NB4 (cell line): ENCODE results near the gene TMEM156.

Experiments used
- POLR2A ChIP-seq: IDR thresholded peaks from 2 replicates; pipeline ENCODE4 v1.6.1; 2011; ENCODE audit warnings: mild to moderate bottlenecking; ENCODE audit not compliant: insufficient read length; ENCODE audit errors: extremely low read depth
- TF ChIP-seq, protein P1 (sequence below): IDR thresholded peaks from one replicate; pipeline ENCODE4 v1.5.1; 2012; ENCODE audit warnings: low read depth, low read length

DNA sequence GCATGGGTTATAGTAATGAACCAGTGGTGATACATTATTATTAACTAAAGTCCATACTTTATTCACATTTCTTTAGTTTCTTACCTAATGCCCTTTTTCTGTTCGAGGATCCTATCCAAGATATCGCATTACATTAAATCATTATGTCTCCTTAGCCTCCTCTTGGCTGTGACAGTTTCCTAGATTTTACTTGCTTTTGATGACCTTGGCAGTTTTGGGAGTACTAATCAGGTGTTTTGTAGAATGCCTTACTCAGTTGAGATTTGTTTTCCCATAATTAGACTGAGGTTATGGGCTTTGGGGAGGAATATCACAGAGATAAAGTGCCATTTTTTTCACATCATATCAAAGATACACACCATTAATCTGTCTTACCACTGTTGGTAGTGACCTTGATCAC, 34.8 kb upstream of the TMEM156 start:
- no peak for TF ChIP-seq POLR2A
- TF ChIP-seq, protein P1, sequence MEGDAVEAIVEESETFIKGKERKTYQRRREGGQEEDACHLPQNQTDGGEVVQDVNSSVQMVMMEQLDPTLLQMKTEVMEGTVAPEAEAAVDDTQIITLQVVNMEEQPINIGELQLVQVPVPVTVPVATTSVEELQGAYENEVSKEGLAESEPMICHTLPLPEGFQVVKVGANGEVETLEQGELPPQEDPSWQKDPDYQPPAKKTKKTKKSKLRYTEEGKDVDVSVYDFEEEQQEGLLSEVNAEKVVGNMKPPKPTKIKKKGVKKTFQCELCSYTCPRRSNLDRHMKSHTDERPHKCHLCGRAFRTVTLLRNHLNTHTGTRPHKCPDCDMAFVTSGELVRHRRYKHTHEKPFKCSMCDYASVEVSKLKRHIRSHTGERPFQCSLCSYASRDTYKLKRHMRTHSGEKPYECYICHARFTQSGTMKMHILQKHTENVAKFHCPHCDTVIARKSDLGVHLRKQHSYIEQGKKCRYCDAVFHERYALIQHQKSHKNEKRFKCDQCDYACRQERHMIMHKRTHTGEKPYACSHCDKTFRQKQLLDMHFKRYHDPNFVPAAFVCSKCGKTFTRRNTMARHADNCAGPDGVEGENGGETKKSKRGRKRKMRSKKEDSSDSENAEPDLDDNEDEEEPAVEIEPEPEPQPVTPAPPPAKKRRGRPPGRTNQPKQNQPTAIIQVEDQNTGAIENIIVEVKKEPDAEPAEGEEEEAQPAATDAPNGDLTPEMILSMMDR, result no peak
